GM19023 (cell line): Measurements from ENCODE around the gene LINC01488.

ENCODE experiments used
- ATAC-seq: cut with Tn5 transposase; IDR thresholded peaks from one replicate; pipeline ENCODE4 v1.9.1; 2021; ENCODE audit warnings: mild to moderate bottlenecking, moderate library complexity; ENCODE audit not compliant: unreplicated experiment

The LINC01488 gene

DNA sequence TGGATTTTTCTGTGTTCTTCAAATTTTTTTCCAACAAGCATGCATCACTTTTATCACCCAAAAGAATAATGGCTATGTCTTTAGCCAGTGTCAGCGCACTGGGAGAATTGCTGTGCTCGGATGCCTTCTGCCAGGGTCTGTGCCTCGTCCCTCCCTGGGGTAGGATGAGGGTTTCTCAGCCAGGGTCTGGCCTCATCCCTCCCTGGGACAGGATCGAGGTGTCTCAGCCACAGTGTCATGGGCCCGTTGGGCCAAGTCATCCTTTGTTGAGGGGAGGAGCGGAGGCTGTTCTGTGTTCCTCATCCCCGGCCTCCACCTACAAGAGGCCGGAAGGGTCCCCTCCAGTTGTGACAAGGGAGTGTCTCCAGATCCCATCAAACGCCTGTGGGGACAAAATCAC, 22.7 kb downstream of the LINC01488 start:
- no peak for ATAC-seq

- no peak for ATAC-seq
Observed at GRCh38 chr11:69504576-69505335, 23.3 kb downstream of the LINC01488 start.

DNA sequence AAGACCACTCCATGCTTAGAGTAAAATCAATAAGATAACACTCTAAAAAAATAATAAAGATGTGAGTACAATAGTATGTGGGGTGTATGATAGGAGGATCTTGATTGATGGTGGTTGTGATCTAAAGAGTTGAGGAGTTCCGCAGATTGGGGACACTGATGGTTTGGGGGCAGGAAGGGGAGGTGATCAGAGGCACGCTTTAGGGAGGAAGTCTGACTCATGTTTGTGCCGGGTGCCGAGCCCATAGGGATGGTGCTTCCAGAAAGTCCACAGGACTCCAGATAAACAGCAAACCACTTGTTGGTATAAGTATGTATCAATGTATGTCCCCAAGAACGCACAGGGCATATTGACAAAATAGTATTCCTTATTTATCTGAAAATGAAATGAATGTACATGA, 27.5 kb downstream of the LINC01488 start:
- ATAC-seq: no peak

DNA sequence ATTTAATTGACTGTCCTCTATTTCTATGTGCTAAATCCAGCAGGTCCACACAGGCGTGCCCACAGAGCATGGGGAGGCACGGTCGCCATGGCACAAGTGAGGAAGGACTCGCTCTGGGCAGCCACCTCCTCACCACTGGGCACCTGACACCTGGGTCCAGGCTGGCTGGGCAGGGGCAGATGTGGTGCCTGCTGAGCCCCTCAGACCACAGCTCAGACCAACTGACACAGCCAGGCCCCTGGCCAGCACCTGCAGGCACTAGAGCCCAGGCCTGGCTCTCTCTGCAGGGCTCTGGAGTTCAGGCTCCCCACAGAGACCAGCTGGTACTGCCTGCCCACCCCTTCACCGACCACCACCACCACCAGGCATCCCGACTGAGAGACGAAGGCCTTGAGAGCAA, 27.9 kb downstream of the LINC01488 start:
- no peak for ATAC-seq

- no peak for ATAC-seq
Observed at GRCh38 chr11:69509846-69510390, 28.5 kb downstream of the LINC01488 start.

DNA sequence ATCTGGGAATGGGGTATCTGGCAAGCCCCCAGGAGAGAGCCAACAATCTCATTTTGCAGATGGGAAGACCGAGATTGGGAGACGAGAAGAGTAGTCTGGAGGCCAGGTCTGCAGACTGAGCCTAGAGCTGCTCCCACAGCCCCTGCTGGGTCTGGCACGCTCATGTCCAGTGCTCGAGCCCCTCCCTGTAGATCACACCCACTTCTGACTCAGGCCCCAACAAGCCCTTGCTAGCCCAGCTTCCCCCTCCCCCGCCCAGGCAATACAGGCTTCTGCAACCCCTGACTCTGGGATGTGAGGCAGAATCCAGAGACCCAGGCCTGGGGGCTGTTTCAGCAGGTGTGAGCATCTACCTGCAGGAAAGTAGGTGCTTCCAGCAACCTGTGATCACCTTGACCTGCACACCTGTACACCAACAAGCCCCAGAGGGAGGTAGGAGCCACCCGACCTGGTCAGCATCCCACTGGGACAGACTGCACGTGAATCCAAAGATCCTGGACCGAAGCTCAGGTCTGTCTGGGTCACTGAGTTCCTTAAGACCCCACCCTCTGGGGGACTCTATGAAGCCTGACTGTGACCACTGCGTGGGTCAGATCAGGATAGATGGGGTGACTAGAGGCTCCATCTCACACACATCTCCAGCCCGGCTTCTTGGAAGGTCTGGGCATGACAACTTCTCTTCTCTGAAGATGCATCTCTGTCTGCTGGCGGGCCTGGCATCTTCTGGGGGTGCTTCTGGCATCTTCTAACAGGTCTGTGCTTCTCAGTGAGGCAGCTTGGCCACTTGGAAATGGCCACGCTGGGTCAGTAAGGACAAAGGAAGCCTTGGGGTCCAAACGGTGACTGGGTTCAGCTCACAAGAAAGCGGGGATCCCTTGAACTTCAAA, 29.3 kb downstream of the LINC01488 start:
- no peak for ATAC-seq

GRCh38 chr11:69511358-69512055, 30.0 kb downstream of the LINC01488 start:
- ATAC-seq: no peak

DNA sequence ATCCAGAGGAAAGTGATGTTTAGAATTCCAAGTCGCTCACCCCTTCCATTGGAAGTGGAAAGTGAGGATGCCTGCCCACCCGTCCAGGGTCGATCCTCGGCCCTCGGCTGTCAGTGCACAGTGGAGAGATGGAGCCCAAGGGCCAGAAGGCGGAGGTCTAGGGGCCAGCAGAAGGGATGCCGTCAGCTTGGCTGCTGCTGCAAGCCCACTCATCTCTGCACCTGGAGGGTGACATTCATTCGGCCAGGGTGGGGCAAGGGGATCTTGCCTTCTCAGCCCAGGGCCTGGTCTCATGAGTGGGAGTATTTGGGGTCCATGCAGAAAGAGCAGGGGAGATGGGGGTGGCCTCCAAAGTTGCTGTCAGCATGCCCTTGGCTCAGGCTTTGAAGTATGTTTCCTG, 30.7 kb downstream of the LINC01488 start:
- ATAC-seq: no peak

DNA sequence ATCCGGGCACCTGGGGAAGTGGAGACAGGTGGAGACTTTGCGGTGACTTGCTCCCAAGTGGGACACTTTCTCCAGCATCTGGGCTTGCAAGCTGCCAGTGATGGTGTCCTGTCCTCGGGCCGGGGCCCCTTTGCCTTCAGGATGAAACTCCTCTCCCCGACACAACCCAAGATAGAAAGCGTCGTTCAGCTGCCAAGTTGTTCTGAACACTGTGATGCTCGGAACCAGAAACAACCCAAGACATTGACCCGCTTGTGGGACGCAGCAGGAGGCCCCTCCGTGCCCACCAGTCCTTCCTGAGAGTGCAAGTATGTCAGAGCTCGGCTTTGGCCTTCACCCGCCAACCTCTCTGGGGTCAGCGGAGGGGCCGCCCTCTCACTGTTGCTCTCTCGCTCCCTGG, 31.3 kb downstream of the LINC01488 start:
- ATAC-seq: no peak

DNA sequence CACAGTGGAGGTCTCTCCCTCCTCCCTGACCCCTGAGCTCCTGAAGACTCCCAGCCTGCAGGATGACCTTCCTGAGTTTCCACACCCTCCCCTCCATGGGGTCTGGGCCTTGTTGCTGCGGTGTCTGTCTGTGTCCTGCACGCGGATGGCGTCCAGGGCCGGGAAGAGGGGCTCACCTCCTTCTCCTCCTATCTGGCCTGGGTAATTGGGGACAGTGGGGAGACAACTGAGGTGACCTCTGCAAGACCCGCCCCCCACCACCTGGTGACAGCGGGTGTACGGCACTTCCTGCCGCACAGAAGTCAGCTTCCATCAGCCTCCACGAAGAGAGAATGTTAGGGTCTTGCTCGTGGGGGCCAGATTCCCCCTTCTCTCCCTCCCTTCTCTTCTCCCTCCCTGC, 31.7 kb downstream of the LINC01488 start:
- no peak for ATAC-seq

- ATAC-seq: no peak
Observed at GRCh38 chr11:69513663-69514224, 32.3 kb downstream of the LINC01488 start.

DNA sequence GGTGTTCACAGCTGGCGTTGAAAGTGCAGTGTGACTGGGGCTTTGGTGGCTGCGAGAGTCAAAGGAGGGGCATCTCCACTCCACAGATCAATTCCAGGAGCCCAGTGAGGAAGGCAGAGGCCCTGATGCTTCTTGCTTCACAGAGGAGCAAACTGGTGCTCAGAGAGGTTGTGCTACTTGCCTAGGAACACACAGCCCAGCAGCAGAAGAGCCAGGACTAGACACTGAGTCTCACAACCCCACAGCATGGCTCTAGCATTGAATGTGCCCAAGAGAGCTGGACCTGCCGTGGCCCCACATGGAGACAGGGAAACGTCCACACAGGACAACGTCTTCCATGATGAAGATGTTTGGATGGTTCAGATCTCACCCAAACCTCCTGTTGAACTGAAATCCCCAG, 33.3 kb downstream of the LINC01488 start:
- ATAC-seq: no peak

GRCh38 chr11:69515271-69516245, 34.1 kb downstream of the LINC01488 start:
- ATAC-seq: no peak

DNA sequence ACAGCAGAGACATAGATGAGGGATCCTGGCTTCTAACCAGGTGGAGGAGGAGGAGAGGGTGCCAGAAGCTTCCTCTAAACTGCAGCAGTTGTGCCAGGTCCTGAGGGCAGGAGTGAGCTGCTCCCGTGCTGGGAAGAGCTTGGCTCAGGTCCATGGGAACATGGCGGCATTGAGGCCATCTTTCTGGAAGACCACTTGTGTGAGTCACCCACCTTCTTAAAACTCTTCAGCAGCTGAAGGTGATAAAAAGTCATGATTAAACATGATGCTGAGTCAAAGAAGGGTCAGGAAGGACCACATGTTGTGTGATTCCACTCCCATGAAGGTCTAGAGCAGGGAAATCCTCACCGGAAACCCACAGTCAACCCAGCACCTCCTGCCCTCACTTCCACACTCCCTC, 35.1 kb downstream of the LINC01488 start:
- ATAC-seq: no peak

GRCh38 chr11:69518081-69518950, 36.9 kb downstream of the LINC01488 start:
- ATAC-seq: no peak

- ATAC-seq: no peak
Observed at GRCh38 chr11:69520186-69520916, 38.9 kb downstream of the LINC01488 start.

GRCh38 chr11:69521457-69521856, 40.0 kb downstream of the LINC01488 start:
- no peak for ATAC-seq

DNA sequence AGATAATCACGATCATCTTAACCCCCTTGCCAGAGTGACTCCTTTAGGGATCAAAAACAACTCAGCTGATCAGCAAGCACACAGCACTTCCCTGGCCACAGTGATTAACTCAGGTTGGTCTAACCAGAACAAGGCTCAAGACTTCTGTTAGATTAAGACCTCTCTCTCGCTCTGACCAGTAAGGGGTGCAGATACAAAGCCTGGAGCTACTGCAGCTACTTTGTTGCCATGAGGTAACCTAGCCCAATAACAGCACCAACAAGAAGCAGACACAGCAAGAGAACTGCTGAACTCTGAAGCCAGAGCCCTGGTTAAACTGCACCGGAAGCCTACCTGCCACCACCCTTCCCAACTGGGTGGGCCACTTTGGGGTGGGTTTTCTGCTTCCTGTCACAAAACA, 42.0 kb downstream of the LINC01488 start:
- ATAC-seq: no peak
